H9 (cell line): ENCODE measurements around the gene HSPB1. TPM values are rescaled to one million over a fixed set of nuclear protein-coding genes. Genes with fewer than 3 reads are reported as not detected.

Experiments
- DNase-seq: peaks from one replicate; pipeline ENCODE4 v3.0.0-alpha.2; 2017
- H2AFZ ChIP-seq: one replicate; pipeline ENCODE4 v1.6.1; 2013; ENCODE audit warnings: mild to moderate bottlenecking, low read length, control low read depth, moderate library complexity
- H2AK5ac ChIP-seq: 2 replicates; pipeline ENCODE4 v1.6.1; 2013; ENCODE audit warnings: low read length, control low read depth, mixed read lengths; ENCODE audit not compliant: insufficient read length
- H2BK120ac ChIP-seq: one replicate; pipeline ENCODE4 v1.6.1; 2013; ENCODE audit warnings: low read depth, mild to moderate bottlenecking, low read length, control low read depth, inconsistent platforms; ENCODE audit not compliant: poor library complexity, severe bottlenecking
- H2BK12ac ChIP-seq: 2 replicates; pipeline ENCODE4 v1.6.1; 2013; ENCODE audit warnings: low read length, control low read depth, mixed read lengths, low read depth; ENCODE audit not compliant: insufficient read length
- H2BK15ac ChIP-seq: 2 replicates; pipeline ENCODE4 v1.6.1; 2013; ENCODE audit warnings: low read depth, low read length, control low read depth
- H2BK20ac ChIP-seq: one replicate; pipeline ENCODE4 v1.6.1; 2013; ENCODE audit warnings: low read depth, mild to moderate bottlenecking, low read length, control low read depth, inconsistent platforms; ENCODE audit not compliant: poor library complexity, severe bottlenecking
- H2BK5ac ChIP-seq: 2 replicates; pipeline ENCODE4 v1.6.1; 2013; ENCODE audit warnings: low read length, control low read depth, mixed read lengths; ENCODE audit not compliant: insufficient read length
- H3K14ac ChIP-seq: 2 replicates; pipeline ENCODE4 v1.6.1; 2013; ENCODE audit warnings: low read length, control low read depth; ENCODE audit not compliant: insufficient read depth
- H3K18ac ChIP-seq: 2 replicates; pipeline ENCODE4 v1.6.1; 2013; ENCODE audit warnings: low read depth, mild to moderate bottlenecking, mixed read lengths, low read length, control low read depth; ENCODE audit not compliant: insufficient read length
- H3K23ac ChIP-seq: 2 replicates; pipeline ENCODE4 v1.6.1; 2013; ENCODE audit warnings: low read length, control low read depth, mixed read lengths, low read depth; ENCODE audit not compliant: insufficient read length
- H3K23me2 ChIP-seq: 2 replicates; pipeline ENCODE4 v1.6.1; 2013; ENCODE audit warnings: low read depth, mild to moderate bottlenecking, mixed read lengths, low read length, control low read depth; ENCODE audit not compliant: insufficient read length, poor library complexity, severe bottlenecking
- H3K27ac ChIP-seq: 2 replicates; pipeline ENCODE4 v1.5.1; 2013; ENCODE audit warnings: low read length, control low read depth, mixed read lengths, low read depth; ENCODE audit not compliant: insufficient read length
- H3K27me3 ChIP-seq: 2 replicates; pipeline ENCODE4 v1.6.1; 2013; ENCODE audit warnings: low read length, control low read depth, inconsistent platforms; ENCODE audit not compliant: insufficient read depth
- H3K4ac ChIP-seq: 2 replicates; pipeline ENCODE4 v1.6.1; 2013; ENCODE audit warnings: low read depth, mild to moderate bottlenecking, control low read depth, inconsistent platforms, low read length, moderate library complexity
- H3K4me1 ChIP-seq: 2 replicates; pipeline ENCODE4 v1.6.1; 2013; ENCODE audit warnings: low read length, control low read depth, inconsistent platforms; ENCODE audit not compliant: insufficient read depth
- H3K4me2 ChIP-seq: 2 replicates; pipeline ENCODE4 v1.6.1; 2013; ENCODE audit warnings: low read length, control low read depth, mixed read lengths; ENCODE audit not compliant: insufficient read length, insufficient read depth
- H3K56ac ChIP-seq: 2 replicates; pipeline ENCODE4 v1.6.1; 2013; ENCODE audit warnings: low read depth, mild to moderate bottlenecking, mixed read lengths, low read length, control low read depth; ENCODE audit not compliant: insufficient read length
- H3K79me1 ChIP-seq: 2 replicates; pipeline ENCODE4 v1.6.1; 2013; ENCODE audit warnings: low read depth, mild to moderate bottlenecking, moderate library complexity, low read length, control low read depth, inconsistent platforms; ENCODE audit not compliant: insufficient read depth, poor library complexity, severe bottlenecking
- H3K79me2 ChIP-seq: 2 replicates; pipeline ENCODE4 v1.6.1; 2013; ENCODE audit warnings: low read length, control low read depth, inconsistent platforms; ENCODE audit not compliant: insufficient read depth
- H3K9ac ChIP-seq: 2 replicates; pipeline ENCODE4 v1.6.1; 2013; ENCODE audit warnings: low read length, control low read depth, mixed read lengths; ENCODE audit not compliant: insufficient read length; ENCODE audit errors: extremely low read depth
- H3K9me3 ChIP-seq: one replicate; pipeline ENCODE4 v1.6.1; 2013; ENCODE audit warnings: low read depth, low read length, inconsistent platforms; ENCODE audit not compliant: control insufficient read depth
- H3T11ph ChIP-seq: one replicate; pipeline ENCODE4 v1.6.1; 2013; ENCODE audit warnings: mild to moderate bottlenecking, low read length, control low read depth, inconsistent platforms
- H4K20me1 ChIP-seq: one replicate; pipeline ENCODE4 v1.6.1; 2013; ENCODE audit not compliant: control insufficient read depth, insufficient read length, insufficient read depth
- H4K5ac ChIP-seq: 2 replicates; pipeline ENCODE4 v1.6.1; 2013; ENCODE audit warnings: low read depth, mild to moderate bottlenecking, mixed read lengths, low read length, control low read depth; ENCODE audit not compliant: insufficient read length
- H4K8ac ChIP-seq: replicated peaks from 2 replicates; pipeline ENCODE4 v1.6.1; 2013; ENCODE audit warnings: low read length, control low read depth, mixed read lengths, low read depth; ENCODE audit not compliant: insufficient read length
- H4K91ac ChIP-seq: 2 replicates; pipeline ENCODE4 v1.6.1; 2013; ENCODE audit warnings: low read depth, mild to moderate bottlenecking, moderate library complexity, mixed read lengths, low read length, control low read depth; ENCODE audit not compliant: insufficient read length
- H3K27ac Mint-ChIP-seq, 3 experiments: 2 replicates in 2 of 3; 3 replicates in 1 of 3; pipeline ENCODE4 v1.8.0; 2020 to 2021; ENCODE audit warnings: mixed read lengths in 3 of 3, mild to moderate bottlenecking in 1 of 3, moderate library complexity in 1 of 3
- H3K27me3 Mint-ChIP-seq: 2 replicates; pipeline ENCODE4 v1.8.0; 2021; ENCODE audit warnings: low read depth, mild to moderate bottlenecking, moderate library complexity, mixed read lengths
- H3K36me3 Mint-ChIP-seq, 3 experiments: 2 replicates in 2 of 3; 3 replicates in 1 of 3; pipeline ENCODE4 v1.8.0; 2020 to 2021; ENCODE audit warnings: low read depth in 3 of 3, mixed read lengths in 3 of 3; ENCODE audit not compliant: insufficient read depth in 1 of 3
- H3K4me1 Mint-ChIP-seq, 2 experiments: 2 replicates each; pipeline ENCODE4 v1.8.0; 2020; ENCODE audit warnings: mixed read lengths in 2 of 2
- H3K4me3 Mint-ChIP-seq, 2 experiments: 2 replicates in 1 of 2; 3 replicates in 1 of 2; pipeline ENCODE4 v1.8.0; 2020 to 2021; ENCODE audit warnings: mild to moderate bottlenecking in 2 of 2, mixed read lengths in 2 of 2, moderate library complexity in 1 of 2
- H3K9me3 Mint-ChIP-seq, 2 experiments: 2 replicates in 1 of 2; 3 replicates in 1 of 2; pipeline ENCODE4 v1.8.0; 2020; ENCODE audit warnings: mild to moderate bottlenecking in 2 of 2, mixed read lengths in 2 of 2, moderate library complexity in 1 of 2
- WGBS: extraction: QIAGEN DNeasy Blood & Tissue Kit; methylation state at CpG from one replicate; pipeline ENCODE4 v1.1.7; 2013; ENCODE audit warnings: missing lambda C conversion rate, low lambda C conversion rate, mixed read lengths; ENCODE audit not compliant: insufficient read length; ENCODE audit errors: extremely low coverage; 5-methylcytosine and 5-hydroxymethylcytosine counted together
- total RNA-seq: library from RNA; stranded (reverse); gene quantifications from 2 replicates; pipeline ENCODE4 v1.2.1, GENCODE V29; 2021
- TF ChIP-seq, protein P1 (sequence below): fragments of 200-600 bp; sonication (generic); conservative IDR thresholded peaks from 3 replicates; pipeline ENCODE4 v1.8.0; 2021; ENCODE audit warnings: antibody characterized with exemption, mild to moderate bottlenecking

The HSPB1 gene
- total RNA-seq, 1 experiment from 2014 or later: 186 TPM

DNA sequence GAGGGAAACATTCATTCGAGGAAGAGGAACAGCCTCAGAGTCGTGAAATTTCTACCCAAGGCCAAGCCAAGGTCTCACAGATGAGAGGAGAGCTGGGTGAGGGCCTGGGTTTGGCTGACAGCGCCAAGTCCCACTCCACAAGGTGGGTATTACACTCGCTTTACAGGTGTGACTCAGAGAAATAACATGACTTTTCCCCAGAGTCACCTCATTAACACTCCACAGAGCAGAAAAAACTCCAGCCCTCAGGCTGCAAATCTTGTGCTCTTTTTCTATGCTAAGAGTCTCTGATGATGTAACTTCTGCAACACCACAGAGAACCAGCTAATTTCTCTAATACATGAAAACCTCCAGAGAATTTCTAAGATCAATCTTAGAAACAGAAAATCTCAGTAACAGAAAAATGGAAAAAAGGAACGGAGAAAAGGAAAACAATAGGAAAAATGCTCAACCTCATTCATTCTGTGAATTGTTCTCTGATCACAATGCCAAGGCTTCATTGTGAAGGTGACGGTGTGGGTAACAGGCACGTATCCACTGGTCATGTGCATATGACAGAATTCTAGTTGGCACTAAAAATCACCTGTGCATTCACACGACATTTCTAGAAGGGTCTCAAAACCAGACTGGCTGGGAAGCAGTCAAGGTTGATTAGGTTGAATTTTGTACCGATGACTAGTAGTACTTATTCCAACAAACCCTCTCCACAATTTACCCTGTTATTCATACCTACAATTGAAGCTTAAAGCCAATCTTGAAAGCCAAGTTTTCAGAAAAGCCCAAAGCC, 36.0 kb downstream of the HSPB1 start:
- Histone ChIP-seq H3K79me1 (peaks cover 4% of the 10 kb centered on the region), H2BK12ac (no peak overlapping the region), H2AK5ac (no peak overlapping the region), H3K9ac (no peak overlapping the region), H3K23me2 (no peaks in the 10 kb centered on the region), H3K14ac (no peak overlapping the region), H3K18ac (no peak overlapping the region), H3K27me3 (no peaks in the 10 kb centered on the region), H4K5ac (no peak overlapping the region), H2AFZ (no peak overlapping the region), H4K91ac (no peak overlapping the region), H2BK120ac (no peak overlapping the region), H3K23ac (no peak overlapping the region), H4K8ac (no peak overlapping the region), H3K56ac (no peak overlapping the region), H2BK5ac (no peak overlapping the region), H2BK20ac (no peak overlapping the region), H3K4me2 (no peak overlapping the region), H3T11ph (no peak overlapping the region), H4K20me1 (no peaks in the 10 kb centered on the region), H3K9me3 (no peaks in the 10 kb centered on the region), H3K27ac (no peak overlapping the region), H3K79me2 (peaks cover 75% of the 10 kb centered on the region; the same call in 1 of the 2 replicates), H3K4me1 (no peaks in the 10 kb centered on the region; the same call in 1 of the 2 replicates), H2BK15ac (no peak overlapping the region), H3K4ac (no peak overlapping the region)
- Mint-ChIP-seq H3K9me3 (no peaks in the 10 kb centered on the region), H3K27ac (peak overlapping the region in 1 of 3 experiments; percentile 93; a peak in 2 of 7 replicates), H3K36me3 (peaks cover 40 to 59% (median 51%) of the 10 kb centered on the region in 3 experiments; a peak in 6 of 7 replicates), H3K4me1 (peaks cover 16 to 25% of the 10 kb centered on the region in 2 experiments), H3K4me3 (no peak overlapping the region), H3K27me3 (no peaks in the 10 kb centered on the region)
- WGBS: no CpG with 5 or more reads among the region's 9 CpGs
- TF ChIP-seq, protein P1, sequence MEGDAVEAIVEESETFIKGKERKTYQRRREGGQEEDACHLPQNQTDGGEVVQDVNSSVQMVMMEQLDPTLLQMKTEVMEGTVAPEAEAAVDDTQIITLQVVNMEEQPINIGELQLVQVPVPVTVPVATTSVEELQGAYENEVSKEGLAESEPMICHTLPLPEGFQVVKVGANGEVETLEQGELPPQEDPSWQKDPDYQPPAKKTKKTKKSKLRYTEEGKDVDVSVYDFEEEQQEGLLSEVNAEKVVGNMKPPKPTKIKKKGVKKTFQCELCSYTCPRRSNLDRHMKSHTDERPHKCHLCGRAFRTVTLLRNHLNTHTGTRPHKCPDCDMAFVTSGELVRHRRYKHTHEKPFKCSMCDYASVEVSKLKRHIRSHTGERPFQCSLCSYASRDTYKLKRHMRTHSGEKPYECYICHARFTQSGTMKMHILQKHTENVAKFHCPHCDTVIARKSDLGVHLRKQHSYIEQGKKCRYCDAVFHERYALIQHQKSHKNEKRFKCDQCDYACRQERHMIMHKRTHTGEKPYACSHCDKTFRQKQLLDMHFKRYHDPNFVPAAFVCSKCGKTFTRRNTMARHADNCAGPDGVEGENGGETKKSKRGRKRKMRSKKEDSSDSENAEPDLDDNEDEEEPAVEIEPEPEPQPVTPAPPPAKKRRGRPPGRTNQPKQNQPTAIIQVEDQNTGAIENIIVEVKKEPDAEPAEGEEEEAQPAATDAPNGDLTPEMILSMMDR: no peak
- no peak for DNase-seq
